Head of caudate nucleus (tissue), 42 donors: ENCODE results near the gene LHX5.
"Not testable (repeated sequence)": the region's sequence is repeated elsewhere in the genome, so short reads cannot be mapped to it uniquely, and the experiment has no call there.

Experiments
- DNase-seq, 42 donors: peaks; one replicate each; pipeline versions ENCODE4 v3.0.0 to v3.0.0-alpha.2; 2020 to 2021; ENCODE audit warnings: mixed read lengths in 7 of 42
- intact Hi-C: fragments of 100-400 bp; cut with DNase I; formaldehyde crosslinking; loops from one replicate; pipeline ENCODE4 v1.15.0; 2022

The LHX5 gene

GRCh38 chr12:113471619-113472171 is at the start of gene LHX5:
LHX5 (minus strand) TSS chr12:113471871; CDS start chr12:113471498, 373 bp downstream.
- intact Hi-C loops: no loop called here
- no peak for DNase-seq

GRCh38 chr12:113519464-113520307 is 48.0 kb upstream of the LHX5 start:
- DNase-seq: no peak
- intact Hi-C loops: no loop called here

- DNase-seq: no peak
- intact Hi-C loops: no loop called here
Measured at GRCh38 chr12:113515082-113515856, 43.6 kb upstream of the LHX5 start.

- intact Hi-C loops: no loop called here
- no peak for DNase-seq
Measured at GRCh38 chr12:113514602-113515001, 42.9 kb upstream of the LHX5 start.

- no peak for DNase-seq
- intact Hi-C loops: no loop called here
Measured at GRCh38 chr12:113512568-113512967, 40.9 kb upstream of the LHX5 start.

- DNase-seq: no peak
- intact Hi-C loops: no loop called here
Measured at GRCh38 chr12:113506867-113507266, 35.2 kb upstream of the LHX5 start.

- intact Hi-C loops: no loop called here
- DNase-seq: no peak
Measured at GRCh38 chr12:113505941-113506340, 34.3 kb upstream of the LHX5 start.

GRCh38 chr12:113504917-113505316 is 33.2 kb upstream of the LHX5 start:
- intact Hi-C loops: no loop called here
- no peak for DNase-seq

- intact Hi-C loops: no loop called here
- DNase-seq: peak in 39 of 42 donors; percentile 4 to 78 (median 40)
Measured at GRCh38 chr12:113500782-113501311, 29.2 kb upstream of the LHX5 start.

- intact Hi-C loops: no loop called here
- DNase-seq: no peak
Measured at GRCh38 chr12:113500306-113500675, 28.6 kb upstream of the LHX5 start.

GRCh38 chr12:113498490-113498889 is 26.8 kb upstream of the LHX5 start:
- DNase-seq: no peak
- intact Hi-C loops: no loop called here

GRCh38 chr12:113497693-113498092 is 26.0 kb upstream of the LHX5 start:
- DNase-seq: no peak
- intact Hi-C loops: no loop called here

- intact Hi-C loops, DNase-seq: not testable (repeated sequence)
Measured at GRCh38 chr12:113495941-113496340, 24.3 kb upstream of the LHX5 start.

GRCh38 chr12:113488322-113488721 is 16.7 kb upstream of the LHX5 start:
- intact Hi-C loops: no loop called here

GRCh38 chr12:113486722-113487121 is 15.1 kb upstream of the LHX5 start:
- intact Hi-C loops: no loop called here
- DNase-seq: no peak

More at GRCh38 chr12:113488322-113488721, 16.7 kb upstream of the LHX5 start:
- DNase-seq: no peak

- intact Hi-C loops: no loop called here
Measured at GRCh38 chr12:113485330-113485729, 13.7 kb upstream of the LHX5 start.

GRCh38 chr12:113482334-113482733 is 10.7 kb upstream of the LHX5 start:
- intact Hi-C loops: no loop called here
- DNase-seq: no peak

More at GRCh38 chr12:113485330-113485729, 13.7 kb upstream of the LHX5 start:
- no peak for DNase-seq

GRCh38 chr12:113480336-113480971 is 8.8 kb upstream of the LHX5 start:
- intact Hi-C loops: no loop called here
- DNase-seq: no peak

- intact Hi-C loops: no loop called here
- DNase-seq: peak in 29 of 42 donors; percentile 12 to 76 (median 37)
Measured at GRCh38 chr12:113479590-113480335, 8.1 kb upstream of the LHX5 start.
